Ecto neural progenitor cell (in vitro differentiated cells): ENCODE data around the gene TRHDE.

Source experiments
- DNase-seq: peaks from one replicate; pipeline ENCODE4 v3.0.0-alpha.2; 2018; ENCODE audit warnings: low spot score

TRHDE gene

GRCh38 chr12:72315858-72316257 lies 43.7 kb downstream of the TRHDE start:
- no peak for DNase-seq

GRCh38 chr12:72318341-72318740 lies 46.2 kb downstream of the TRHDE start:
- no peak for DNase-seq

- no peak for DNase-seq
These were observed 51.7 kb downstream of the TRHDE start for GRCh38 chr12:72323881-72324280.

GRCh38 chr12:72330301-72330700 lies 58.1 kb downstream of the TRHDE start:
- peak; percentile 65 for DNase-seq

GRCh38 chr12:72330784-72331183 lies 58.6 kb downstream of the TRHDE start:
- no peak for DNase-seq

- no peak for DNase-seq
These were observed 65.2 kb downstream of the TRHDE start for GRCh38 chr12:72337382-72337781.

- DNase-seq, result no peak
These were observed 65.8 kb downstream of the TRHDE start for GRCh38 chr12:72337946-72338345.

- DNase-seq, result no peak
These were observed 66.3 kb downstream of the TRHDE start for GRCh38 chr12:72338437-72338836.

- peak; percentile 85 for DNase-seq
These were observed 74.3 kb downstream of the TRHDE start for GRCh38 chr12:72346363-72346944.

- DNase-seq, result no peak
These were observed 77.3 kb downstream of the TRHDE start for GRCh38 chr12:72349491-72349890.

GRCh38 chr12:72359416-72359815 lies 87.2 kb downstream of the TRHDE start:
- DNase-seq, result no peak

- DNase-seq, result no peak
These were observed 93.0 kb downstream of the TRHDE start for GRCh38 chr12:72365151-72365550.

GRCh38 chr12:72366255-72366654 lies 94.1 kb downstream of the TRHDE start:
- DNase-seq, result no peak

GRCh38 chr12:72368298-72368697 lies 96.1 kb downstream of the TRHDE start:
- DNase-seq, result no peak

GRCh38 chr12:72368719-72369422 lies 96.7 kb downstream of the TRHDE start:
- DNase-seq, result no peak

GRCh38 chr12:72369423-72369959 lies 97.3 kb downstream of the TRHDE start:
- DNase-seq, result no peak

GRCh38 chr12:72380441-72380840 lies 108.3 kb downstream of the TRHDE start:
- DNase-seq, result no peak

- DNase-seq, result no peak
These were observed 116.2 kb downstream of the TRHDE start for GRCh38 chr12:72388322-72388721.

- DNase-seq, result no peak
These were observed 118.0 kb downstream of the TRHDE start for GRCh38 chr12:72390146-72390545.

- no peak for DNase-seq
These were observed 133.9 kb downstream of the TRHDE start for GRCh38 chr12:72406111-72406510.

- no peak for DNase-seq
These were observed 160.0 kb downstream of the TRHDE start for GRCh38 chr12:72432037-72432604.

- no peak for DNase-seq
These were observed 161.1 kb downstream of the TRHDE start for GRCh38 chr12:72433298-72433697.

GRCh38 chr12:72434999-72435398 lies 162.8 kb downstream of the TRHDE start:
- DNase-seq, result no peak
